ENCODE data around the gene WWOX. TPM values are rescaled to one million over a fixed set of nuclear protein-coding genes. Genes with fewer than 3 reads are reported as not detected.

Gene WWOX
- total RNA-seq, 4 donors from 2014 or later, result 12.9 to 53.5 (median 25.6) TPM

GRCh38 chr16:78732696-78733095 is 633.2 kb downstream of the WWOX start:
- Histone ChIP-seq H3K9me3 (no peaks in the 10 kb centered on the region), H3K27ac (no peak overlapping the region), H3K27me3 (no peaks in the 10 kb centered on the region), H3K4me1 (no peaks in the 10 kb centered on the region), H3K4me3 (no peak overlapping the region), H3K36me3 (no peaks in the 10 kb centered on the region)
- TF ChIP-seq EP300 (IDR thresholded peaks at IDR 0.05) (no peak), POLR2A (IDR thresholded peaks at IDR 0.05) (no peak), POLR2AphosphoS5 (IDR thresholded peaks at IDR 0.05) (no peak)
- TF ChIP-seq, protein P1, sequence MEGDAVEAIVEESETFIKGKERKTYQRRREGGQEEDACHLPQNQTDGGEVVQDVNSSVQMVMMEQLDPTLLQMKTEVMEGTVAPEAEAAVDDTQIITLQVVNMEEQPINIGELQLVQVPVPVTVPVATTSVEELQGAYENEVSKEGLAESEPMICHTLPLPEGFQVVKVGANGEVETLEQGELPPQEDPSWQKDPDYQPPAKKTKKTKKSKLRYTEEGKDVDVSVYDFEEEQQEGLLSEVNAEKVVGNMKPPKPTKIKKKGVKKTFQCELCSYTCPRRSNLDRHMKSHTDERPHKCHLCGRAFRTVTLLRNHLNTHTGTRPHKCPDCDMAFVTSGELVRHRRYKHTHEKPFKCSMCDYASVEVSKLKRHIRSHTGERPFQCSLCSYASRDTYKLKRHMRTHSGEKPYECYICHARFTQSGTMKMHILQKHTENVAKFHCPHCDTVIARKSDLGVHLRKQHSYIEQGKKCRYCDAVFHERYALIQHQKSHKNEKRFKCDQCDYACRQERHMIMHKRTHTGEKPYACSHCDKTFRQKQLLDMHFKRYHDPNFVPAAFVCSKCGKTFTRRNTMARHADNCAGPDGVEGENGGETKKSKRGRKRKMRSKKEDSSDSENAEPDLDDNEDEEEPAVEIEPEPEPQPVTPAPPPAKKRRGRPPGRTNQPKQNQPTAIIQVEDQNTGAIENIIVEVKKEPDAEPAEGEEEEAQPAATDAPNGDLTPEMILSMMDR (IDR thresholded peaks at IDR 0.05), result no peak
- ATAC-seq, result no peak
- WGBS, 2 donors (ENCODE audit: low coverage in 1 of 2), result 86 to 91% methylated on average over 6 to 7 of the region's 7 CpGs

- no peak for ATAC-seq
Observed at GRCh38 chr16:78735337-78735736, 635.9 kb downstream of the WWOX start.

DNA sequence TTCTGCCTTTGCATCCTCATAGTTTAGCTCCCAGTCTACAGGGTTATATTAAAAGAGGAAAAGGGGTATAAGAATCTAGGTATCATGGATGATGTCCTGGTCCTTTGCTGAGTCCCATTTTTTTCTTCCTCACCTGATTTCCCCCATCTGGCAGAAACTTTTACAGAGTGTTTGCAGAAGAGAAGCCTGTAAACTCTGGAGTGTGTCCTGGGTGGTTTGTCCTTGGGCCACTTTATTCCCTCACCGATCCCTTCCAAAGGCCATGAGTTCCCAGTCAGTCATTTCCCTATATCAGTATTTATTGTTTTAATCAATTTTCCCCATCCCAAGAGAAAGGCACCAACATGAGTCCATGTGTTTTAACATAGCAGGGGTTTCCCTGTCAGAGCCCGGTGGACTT is 638.2 kb downstream of the WWOX start:
- no peaks in the 10 kb centered on the region for H3K9me3 ChIP-seq
- no peak for ATAC-seq
- WGBS, 2 donors (ENCODE audit: low coverage in 1 of 2), result 100% methylated on average over 2 of the region's 2 CpGs; no CpG with 5 or more reads in 1 of the 2 donors
- no peaks in the 10 kb centered on the region for H3K27me3 ChIP-seq
- H3K4me3 ChIP-seq, result no peak overlapping the region
- H3K27ac ChIP-seq, result no peak overlapping the region
- TF ChIP-seq EP300 (IDR thresholded peaks at IDR 0.05), result no peak
- TF ChIP-seq, protein P1 (IDR thresholded peaks at IDR 0.05), result no peak
- no peak for TF ChIP-seq POLR2A (IDR thresholded peaks at IDR 0.05)
- TF ChIP-seq POLR2AphosphoS5 (IDR thresholded peaks at IDR 0.05), result no peak
- H3K4me1 ChIP-seq, result no peaks in the 10 kb centered on the region
- no peaks in the 10 kb centered on the region for H3K36me3 ChIP-seq

More at GRCh38 chr16:78735337-78735736, 635.9 kb downstream of the WWOX start:
- TF ChIP-seq, protein P1 (IDR thresholded peaks at IDR 0.05), result no peak
- no peak for TF ChIP-seq POLR2AphosphoS5 (IDR thresholded peaks at IDR 0.05)
- TF ChIP-seq EP300 (IDR thresholded peaks at IDR 0.05), result no peak
- no peak for TF ChIP-seq POLR2A (IDR thresholded peaks at IDR 0.05)
- H3K4me1 ChIP-seq, result no peaks in the 10 kb centered on the region
- no peak overlapping the region for H3K4me3 ChIP-seq
- WGBS, 2 donors (ENCODE audit: low coverage in 1 of 2), result 93 to 100% methylated on average over 3 of the region's 6 CpGs
- no peaks in the 10 kb centered on the region for H3K36me3 ChIP-seq
- H3K9me3 ChIP-seq, result no peaks in the 10 kb centered on the region
- no peak overlapping the region for H3K27ac ChIP-seq
- no peaks in the 10 kb centered on the region for H3K27me3 ChIP-seq

DNA sequence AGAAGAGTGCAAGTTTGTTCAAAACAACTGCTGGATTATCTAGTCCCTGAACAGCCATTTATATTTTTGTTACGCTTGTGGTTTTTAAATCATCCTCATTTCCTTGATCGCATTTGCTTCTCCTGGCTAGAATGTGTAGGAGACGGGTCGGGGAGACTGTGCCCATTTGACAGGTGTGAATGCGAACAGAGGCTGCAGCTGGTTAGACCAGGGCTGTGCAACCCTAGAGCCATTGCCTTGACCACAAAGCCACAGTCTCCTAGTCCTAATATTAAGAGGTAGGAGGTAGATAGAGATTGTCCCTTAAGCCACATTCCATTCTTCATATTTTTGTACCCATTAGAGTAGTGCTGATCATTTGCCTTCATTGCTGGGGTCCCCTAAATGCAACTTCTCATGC is 639.1 kb downstream of the WWOX start:
- no peak overlapping the region for H3K4me3 ChIP-seq
- no peaks in the 10 kb centered on the region for H3K4me1 ChIP-seq
- H3K27ac ChIP-seq, result no peak overlapping the region
- 81 to 94% methylated on average over 2 to 3 of the region's 5 CpGs for WGBS, 2 donors (ENCODE audit: low coverage in 1 of 2)
- no peak for ATAC-seq
- TF ChIP-seq EP300 (IDR thresholded peaks at IDR 0.05) (no peak), POLR2A (IDR thresholded peaks at IDR 0.05) (no peak), POLR2AphosphoS5 (IDR thresholded peaks at IDR 0.05) (no peak)
- TF ChIP-seq, protein P1 (IDR thresholded peaks at IDR 0.05), result no peak
- no peaks in the 10 kb centered on the region for H3K36me3 ChIP-seq
- no peaks in the 10 kb centered on the region for H3K27me3 ChIP-seq
- H3K9me3 ChIP-seq, result no peaks in the 10 kb centered on the region

GRCh38 chr16:78740269-78740668 is 640.8 kb downstream of the WWOX start:
- no peaks in the 10 kb centered on the region for H3K36me3 ChIP-seq
- no peaks in the 10 kb centered on the region for H3K27me3 ChIP-seq
- no peak overlapping the region for H3K27ac ChIP-seq
- peaks cover 0 to 10% (median 3%) of the 10 kb centered on the region in 3 donors for H3K4me1 ChIP-seq
- no peaks in the 10 kb centered on the region for H3K9me3 ChIP-seq
- no peak for TF ChIP-seq EP300 (IDR thresholded peaks at IDR 0.05)
- TF ChIP-seq POLR2A (IDR thresholded peaks at IDR 0.05), result no peak
- TF ChIP-seq, protein P1 (IDR thresholded peaks at IDR 0.05), result no peak
- TF ChIP-seq POLR2AphosphoS5 (IDR thresholded peaks at IDR 0.05), result no peak
- no peak overlapping the region for H3K4me3 ChIP-seq
- no peak for ATAC-seq
- WGBS, 2 donors (ENCODE audit: low coverage in 1 of 2), result 84 to 90% methylated on average over 2 to 7 of the region's 12 CpGs

All from gastroesophageal sphincter (tissue), 4 donors.